ENCODE data around the gene MYBL2. TPM values are rescaled to one million over a fixed set of nuclear protein-coding genes. Genes with fewer than 3 reads are reported as not detected.
A peak's percentile ranks its signal among the peaks of the same experiment; 100 is the strongest.
"Not testable (repeated sequence)": the region's sequence is repeated elsewhere in the genome, so short reads cannot be mapped to it uniquely, and the experiment has no call there.

MYBL2 gene
- total and polyA plus RNA-seq, 3 donors from 2014 or later = 27.7 to 32.9 (median 31.2) TPM

DNA sequence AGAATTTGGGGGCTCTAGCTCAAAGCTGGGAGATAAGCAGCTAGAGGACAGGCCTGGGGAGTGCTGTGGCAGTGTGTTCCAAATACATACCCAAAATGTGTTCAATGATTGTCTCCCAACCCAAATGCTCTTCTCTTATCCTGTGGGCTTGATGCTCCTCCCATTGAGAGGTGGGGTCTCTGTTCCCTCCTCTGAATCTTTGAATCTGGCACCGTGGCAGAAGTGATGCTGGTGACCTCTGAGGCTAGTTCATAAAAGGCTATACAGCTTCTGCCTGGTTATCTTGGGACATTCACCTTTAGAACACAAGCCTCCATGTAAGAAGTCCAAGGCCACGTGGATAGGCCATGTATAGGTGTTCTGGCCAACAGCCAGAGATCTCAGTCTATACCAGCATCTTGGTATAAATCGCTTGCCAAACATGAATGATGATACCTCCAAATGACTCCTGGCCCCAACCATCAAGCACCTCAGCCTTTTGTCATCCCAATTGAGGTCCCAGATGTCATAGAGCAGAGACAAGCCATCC is 15.9 kb upstream of the MYBL2 start:
- no peaks in the 10 kb centered on the region for H3K9me3 ChIP-seq
- H3K27ac ChIP-seq = no peak overlapping the region
- H3K4me1 ChIP-seq = no peaks in the 10 kb centered on the region
- no peaks in the 10 kb centered on the region for H3K36me3 ChIP-seq (ENCODE audit: low read depth, missing control alignments)
- no peak overlapping the region for H3K4me3 ChIP-seq
- whole genome bisulfite sequencing, 2 donors = 77 to 78% methylated on average over 3 of the region's 3 CpGs
- H3K27me3 ChIP-seq = no peaks in the 10 kb centered on the region
- intact Hi-C loops (cut with DNase I; ENCODE audit: low total_unique reads) = no loop called here
- peak; percentile 11 for DNase-seq
- TF ChIP-seq POLR2A (IDR thresholded peaks at IDR 0.05) = no peak
- TF ChIP-seq, protein P1, sequence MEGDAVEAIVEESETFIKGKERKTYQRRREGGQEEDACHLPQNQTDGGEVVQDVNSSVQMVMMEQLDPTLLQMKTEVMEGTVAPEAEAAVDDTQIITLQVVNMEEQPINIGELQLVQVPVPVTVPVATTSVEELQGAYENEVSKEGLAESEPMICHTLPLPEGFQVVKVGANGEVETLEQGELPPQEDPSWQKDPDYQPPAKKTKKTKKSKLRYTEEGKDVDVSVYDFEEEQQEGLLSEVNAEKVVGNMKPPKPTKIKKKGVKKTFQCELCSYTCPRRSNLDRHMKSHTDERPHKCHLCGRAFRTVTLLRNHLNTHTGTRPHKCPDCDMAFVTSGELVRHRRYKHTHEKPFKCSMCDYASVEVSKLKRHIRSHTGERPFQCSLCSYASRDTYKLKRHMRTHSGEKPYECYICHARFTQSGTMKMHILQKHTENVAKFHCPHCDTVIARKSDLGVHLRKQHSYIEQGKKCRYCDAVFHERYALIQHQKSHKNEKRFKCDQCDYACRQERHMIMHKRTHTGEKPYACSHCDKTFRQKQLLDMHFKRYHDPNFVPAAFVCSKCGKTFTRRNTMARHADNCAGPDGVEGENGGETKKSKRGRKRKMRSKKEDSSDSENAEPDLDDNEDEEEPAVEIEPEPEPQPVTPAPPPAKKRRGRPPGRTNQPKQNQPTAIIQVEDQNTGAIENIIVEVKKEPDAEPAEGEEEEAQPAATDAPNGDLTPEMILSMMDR (IDR thresholded peaks at IDR 0.05) = no peak

DNA sequence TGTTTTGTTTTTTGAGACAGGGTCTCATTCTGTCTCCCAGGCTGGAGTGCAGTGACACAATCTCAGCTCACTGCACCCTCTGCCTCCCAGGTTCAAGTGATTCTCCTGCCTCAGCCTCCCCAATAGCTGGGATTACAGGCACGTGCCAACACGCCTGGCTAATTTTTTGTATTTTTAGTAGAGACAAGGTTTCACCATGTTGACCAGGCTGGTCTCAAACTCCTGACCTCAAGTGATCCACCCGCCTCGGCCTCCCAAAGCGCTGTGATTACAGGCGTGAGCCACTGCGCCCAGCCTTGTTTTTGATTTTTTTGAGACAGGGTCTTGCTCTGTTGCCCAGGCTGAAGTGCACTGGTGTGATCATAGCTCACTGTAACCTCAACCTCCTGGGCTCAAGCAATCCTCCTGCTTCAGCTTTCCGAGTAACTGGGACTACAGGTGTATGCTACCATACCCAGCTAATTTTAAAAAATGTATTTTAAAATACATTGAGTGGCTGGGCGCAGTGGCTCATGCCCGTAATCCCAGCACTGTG is 15.2 kb upstream of the MYBL2 start:
- H3K27ac ChIP-seq; H3K27me3 ChIP-seq; H3K9me3 ChIP-seq; H3K36me3 ChIP-seq (ENCODE audit: low read depth, missing control alignments); H3K4me3 ChIP-seq; intact Hi-C loops (cut with DNase I; ENCODE audit: low total_unique reads); H3K4me1 ChIP-seq: not testable (repeated sequence)
- DNase-seq = peak; percentile 5
- WGBS, 2 donors = 90 to 93% methylated on average over 10 of the region's 10 CpGs

DNA sequence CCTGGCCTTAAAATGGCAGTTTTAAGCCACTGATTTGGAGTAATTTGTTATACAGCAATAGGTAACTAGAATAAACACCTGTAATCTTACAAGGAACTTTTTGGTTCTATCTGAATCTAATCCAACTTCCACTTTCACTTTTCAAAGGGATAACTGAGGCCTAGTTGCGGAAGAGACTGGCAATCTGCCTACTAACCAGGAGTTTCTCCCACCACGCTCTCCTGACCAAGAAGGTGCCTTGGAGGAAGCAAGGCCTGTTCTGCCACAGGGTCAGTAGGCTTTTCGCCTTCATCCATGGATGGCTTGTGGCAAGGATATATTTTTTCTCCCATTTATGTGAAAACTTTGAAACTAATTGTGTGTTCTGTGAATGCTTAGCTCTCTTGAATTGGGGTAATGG is 12.9 kb upstream of the MYBL2 start:
- intact Hi-C loops (cut with DNase I; ENCODE audit: low total_unique reads) = no loop called here
- Histone ChIP-seq H3K36me3 (ENCODE audit: low read depth, missing control alignments) (no peaks in the 10 kb centered on the region), H3K4me3 (no peak overlapping the region), H3K27me3 (no peaks in the 10 kb centered on the region), H3K4me1 (no peaks in the 10 kb centered on the region), H3K27ac (no peak overlapping the region), H3K9me3 (no peaks in the 10 kb centered on the region)
- DNase-seq = no peak
- 95% methylated on average over 3 of the region's 3 CpGs for WGBS, 2 donors
- no peak for TF ChIP-seq POLR2A (IDR thresholded peaks at IDR 0.05)
- TF ChIP-seq, protein P1 (IDR thresholded peaks at IDR 0.05) = no peak

DNA sequence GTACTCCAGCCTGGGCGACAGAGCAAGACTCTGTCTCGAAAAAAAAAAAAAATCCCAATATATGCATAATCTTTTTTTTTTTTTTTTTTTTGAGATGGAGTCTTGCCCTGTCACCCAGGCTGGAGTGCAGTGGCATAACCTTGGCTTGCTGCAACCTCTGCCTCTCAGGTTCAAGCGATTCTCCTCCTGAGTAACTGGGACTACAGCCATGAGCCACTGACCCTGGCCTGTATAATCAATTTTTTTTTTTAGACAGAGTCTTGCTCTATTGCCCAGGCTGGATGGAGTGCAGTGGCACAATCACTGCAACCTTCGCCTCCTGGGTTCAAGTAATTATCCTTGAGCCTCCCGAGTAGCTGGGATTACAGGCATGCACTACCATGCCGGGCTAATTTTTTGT is 11.7 kb upstream of the MYBL2 start:
- H3K4me3 ChIP-seq; H3K27me3 ChIP-seq; DNase-seq; H3K36me3 ChIP-seq (ENCODE audit: low read depth, missing control alignments); H3K27ac ChIP-seq; H3K4me1 ChIP-seq; intact Hi-C loops (cut with DNase I; ENCODE audit: low total_unique reads); H3K9me3 ChIP-seq: not testable (repeated sequence)
- 82 to 88% methylated on average over 6 of the region's 6 CpGs for WGBS, 2 donors

DNA sequence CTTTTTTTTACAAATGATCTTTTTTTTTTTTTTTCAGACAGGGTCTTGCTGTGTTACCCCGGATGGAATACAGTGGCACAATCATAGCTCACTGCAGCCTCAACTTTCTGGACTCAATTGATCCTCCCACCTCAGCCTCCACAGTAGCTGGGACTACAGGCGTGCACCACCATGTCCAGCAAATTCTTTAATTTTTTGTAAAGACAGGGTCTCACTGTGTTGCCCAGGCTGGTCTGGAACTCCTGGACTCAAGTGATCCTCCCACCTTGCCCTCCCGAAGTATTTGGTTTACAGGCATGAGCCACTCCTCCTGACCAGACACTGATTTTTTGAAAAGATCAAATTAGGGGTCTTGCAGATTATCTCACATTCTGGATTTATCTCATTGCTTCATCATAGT is 11.0 kb upstream of the MYBL2 start:
- Histone ChIP-seq H3K36me3 (ENCODE audit: low read depth, missing control alignments) (no peaks in the 10 kb centered on the region), H3K27ac (no peak overlapping the region), H3K27me3 (no peaks in the 10 kb centered on the region), H3K4me1 (no peaks in the 10 kb centered on the region), H3K4me3 (no peak overlapping the region), H3K9me3 (no peaks in the 10 kb centered on the region)
- DNase-seq = no peak
- 74 to 79% methylated on average over 3 of the region's 3 CpGs for WGBS, 2 donors
- intact Hi-C loops (cut with DNase I; ENCODE audit: low total_unique reads) = no loop called here
- TF ChIP-seq, protein P1 (IDR thresholded peaks at IDR 0.05) = no peak
- TF ChIP-seq POLR2A (IDR thresholded peaks at IDR 0.05) = no peak

DNA sequence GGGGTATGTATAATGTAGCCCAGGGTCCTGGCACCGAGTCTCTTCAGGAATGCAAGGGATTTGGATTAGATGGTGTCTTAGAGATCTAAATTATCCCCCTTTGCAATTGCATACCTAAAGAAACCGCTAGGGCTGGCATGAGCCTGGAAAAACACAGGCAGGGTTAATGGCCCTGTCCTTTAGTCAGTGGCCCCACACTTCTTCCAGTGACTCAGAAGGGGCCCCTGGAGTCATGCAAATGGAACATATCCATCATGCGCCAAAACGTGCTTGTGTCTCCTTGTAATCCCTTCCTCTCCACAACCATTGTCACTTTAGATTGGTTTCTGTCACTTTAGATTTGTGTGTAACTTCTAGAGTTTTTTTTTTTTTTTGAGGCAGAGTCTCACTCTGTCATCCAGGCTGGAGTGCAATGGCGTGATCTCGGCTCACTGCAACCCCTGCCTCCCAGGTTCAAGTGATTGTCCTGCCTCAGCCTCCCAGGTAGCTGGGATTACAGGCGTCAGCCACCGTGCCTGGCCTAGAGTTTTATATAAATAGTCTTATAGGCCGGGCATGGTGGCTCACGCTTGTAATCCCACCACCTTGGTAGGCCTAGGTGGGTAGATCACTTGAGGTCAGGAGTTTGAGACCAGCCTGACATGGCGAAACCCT is 8.7 kb upstream of the MYBL2 start:
- H3K36me3 ChIP-seq (ENCODE audit: low read depth, missing control alignments) = no peaks in the 10 kb centered on the region
- intact Hi-C loops (cut with DNase I; ENCODE audit: low total_unique reads) = no loop called here
- no peak for TF ChIP-seq POLR2A (IDR thresholded peaks at IDR 0.05)
- TF ChIP-seq, protein P1 (IDR thresholded peaks at IDR 0.05) = no peak

More for the DNA sequence above, 8.7 kb upstream of the MYBL2 start:
- Histone ChIP-seq H3K4me3 (peak overlapping the region; percentile 56 to 88), H3K9me3 (no peaks in the 10 kb centered on the region), H3K4me1 (no peaks in the 10 kb centered on the region), H3K27ac (peak overlapping the region; percentile 51 to 72), H3K27me3 (no peaks in the 10 kb centered on the region)
- no peak for DNase-seq
- 50 to 63% methylated on average over 11 of the region's 11 CpGs for WGBS, 2 donors
